Activated T-cell treated with anti-CD3 and anti-CD28 coated beads, Interleukin-2, amount 50 U/mL, for 48 hours (primary cell): ENCODE results near the gene NBEAL2.

Experiments
- DNase-seq, 2 experiments: peaks; one replicate each; pipeline ENCODE4 v3.0.0-alpha.2; 2020

Gene NBEAL2

DNA sequence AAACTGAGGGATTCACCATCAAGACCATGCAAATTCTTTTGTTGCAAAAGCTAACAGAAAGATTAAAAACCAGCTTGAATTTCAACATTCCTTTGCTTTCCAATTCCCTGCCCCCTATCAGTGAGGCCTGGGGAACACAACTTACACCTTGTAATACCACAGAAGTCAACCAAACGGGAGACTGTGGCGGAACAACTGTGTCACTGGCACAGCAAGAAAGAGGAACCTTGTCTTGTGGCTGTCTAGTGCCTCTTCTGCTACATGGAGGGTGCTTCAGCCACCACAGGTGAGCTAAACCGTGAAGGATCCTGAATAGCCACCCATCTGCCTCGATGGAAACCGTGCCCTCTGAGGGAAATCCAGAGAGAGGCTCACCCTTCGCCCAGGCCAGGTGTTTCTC, 14.3 kb upstream of the NBEAL2 start:
- no peak for DNase-seq

GRCh38 chr3:46966811-46967210, 12.7 kb upstream of the NBEAL2 start:
- DNase-seq, result no peak

DNA sequence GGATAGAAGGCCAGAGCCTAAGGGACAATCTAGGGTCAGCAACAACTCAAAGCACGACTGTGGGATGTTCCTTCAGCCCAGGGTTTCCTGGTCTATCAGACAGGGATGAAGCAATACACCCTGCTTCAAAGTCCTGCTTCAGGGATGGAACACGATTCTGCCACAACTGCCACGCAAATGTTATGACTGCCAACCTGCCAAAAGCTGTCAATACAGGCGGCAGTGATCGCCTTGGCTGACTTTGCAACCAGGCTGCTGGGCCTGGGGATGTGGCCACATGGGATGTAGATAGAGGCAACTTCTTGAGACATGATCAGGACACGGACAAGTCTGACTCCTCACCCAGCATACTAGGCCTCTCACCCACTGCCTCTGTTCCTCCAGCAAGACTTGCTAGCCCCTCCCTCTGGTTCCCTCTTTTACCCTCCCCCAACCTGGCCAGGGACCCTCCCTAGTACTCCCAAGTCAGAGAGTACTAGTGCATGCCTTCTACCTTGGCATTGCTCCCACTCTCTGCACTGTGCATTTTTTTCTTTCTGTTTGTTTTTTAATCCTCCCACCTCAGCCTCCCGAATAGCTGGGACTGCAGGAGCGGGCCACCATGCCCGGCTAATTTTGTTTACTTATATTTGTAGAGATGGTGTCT, 10.6 kb upstream of the NBEAL2 start:
- DNase-seq, result no peak

GRCh38 chr3:46970391-46971091, 8.9 kb upstream of the NBEAL2 start:
- DNase-seq, result no peak

DNA sequence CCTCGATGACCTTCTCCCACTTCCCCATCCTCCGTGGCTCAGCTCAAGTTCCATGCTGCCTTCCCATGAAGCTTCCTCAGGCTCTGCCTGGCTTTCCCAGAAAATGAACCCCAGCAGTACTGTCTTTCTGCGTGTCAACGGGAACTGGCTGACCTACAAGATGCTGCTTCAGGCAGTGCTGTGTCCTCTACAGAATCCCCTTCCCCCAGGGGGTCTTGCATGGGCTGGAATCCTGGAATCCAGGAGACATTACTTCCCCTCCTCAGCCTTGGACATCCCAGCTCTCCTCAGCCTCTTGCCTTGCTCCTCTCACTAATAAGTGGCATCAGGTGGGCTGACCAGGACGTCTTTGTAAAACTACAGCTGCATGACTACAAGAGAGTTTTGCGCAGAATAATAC, 8.3 kb upstream of the NBEAL2 start:
- DNase-seq, result no peak

DNA sequence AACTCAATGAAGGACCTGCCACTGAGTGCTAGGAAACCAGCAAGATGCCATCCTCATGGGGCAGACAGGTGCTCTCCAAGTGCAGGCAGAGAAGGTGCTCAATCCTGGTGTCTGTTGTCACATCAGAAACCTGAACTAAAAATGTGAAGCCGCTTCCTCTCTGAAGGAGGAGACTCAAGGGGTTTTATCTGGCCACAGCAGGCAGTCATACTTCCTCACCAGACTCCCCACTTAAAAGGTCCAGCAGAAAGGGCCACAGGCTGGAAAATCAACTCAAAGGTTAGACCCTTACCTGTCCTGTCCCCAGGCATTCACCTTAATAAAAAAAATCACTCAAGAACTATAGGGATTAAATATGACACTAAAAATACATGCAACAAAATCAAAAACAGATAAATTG, 7.7 kb upstream of the NBEAL2 start:
- no peak for DNase-seq

GRCh38 chr3:46972396-46972795, 7.1 kb upstream of the NBEAL2 start:
- no peak for DNase-seq

DNA sequence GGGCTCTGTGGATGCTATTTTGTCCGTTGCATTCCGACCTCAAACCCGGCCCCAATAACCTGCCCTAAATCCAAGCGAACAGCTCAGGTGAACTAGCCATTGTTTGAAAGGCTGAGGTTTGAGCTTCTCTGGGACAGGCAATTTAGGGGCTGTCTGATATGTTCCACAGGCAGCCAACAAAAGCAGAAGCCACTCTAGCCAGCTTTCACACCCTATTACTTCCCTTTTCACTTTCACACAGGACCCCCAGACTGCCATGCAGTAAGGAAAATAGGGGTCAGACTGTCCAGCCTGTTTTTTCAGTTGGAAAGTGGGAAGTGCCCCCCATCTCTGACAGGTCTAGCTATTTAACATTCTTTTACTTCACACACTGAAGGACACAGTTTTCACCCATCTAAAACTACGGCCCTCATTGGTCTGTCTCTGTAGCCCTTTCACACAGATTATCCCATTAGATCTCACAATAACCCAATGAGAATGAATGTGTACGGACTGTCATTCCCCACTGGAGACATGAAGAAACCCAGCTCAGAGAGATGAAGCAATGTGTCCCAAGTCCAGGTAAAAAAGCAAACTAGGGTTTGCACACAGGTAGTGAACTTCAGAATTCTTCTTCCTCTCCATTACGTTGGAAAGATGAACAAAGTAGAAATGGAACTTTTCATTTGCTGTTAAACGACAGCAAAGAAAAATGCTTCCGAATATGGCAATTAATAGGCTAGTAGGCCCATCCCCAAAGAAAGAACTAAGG, 4.9 kb upstream of the NBEAL2 start:
- no peak for DNase-seq

GRCh38 chr3:46976326-46977190, 2.9 kb upstream of the NBEAL2 start, which contains the start of gene CCDC12:
CCDC12 (minus strand) TSS chr3:46976745; CDS start chr3:46976732, 13 bp downstream.
- DNase-seq, result peak; percentile 93 to 94

DNA sequence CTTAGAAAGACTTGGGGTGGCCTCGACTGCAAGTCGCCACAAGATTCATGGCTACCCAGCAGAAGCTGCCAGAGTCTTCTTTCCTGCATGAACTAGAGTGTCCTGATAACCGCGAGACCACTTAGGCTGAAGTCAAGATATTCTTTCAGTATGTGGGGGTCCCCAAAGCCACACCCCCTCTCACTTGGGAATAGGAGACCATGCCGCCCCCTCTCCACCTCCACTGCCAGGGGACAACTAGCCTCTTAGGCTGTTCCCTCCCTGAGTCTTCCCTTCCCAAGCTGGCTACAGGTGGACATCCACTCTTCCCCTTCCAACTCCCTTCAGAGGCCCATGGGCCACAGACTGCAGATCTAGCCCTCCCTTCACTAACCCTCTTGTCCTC, 1.7 kb upstream of the NBEAL2 start:
- DNase-seq, result no peak

DNA sequence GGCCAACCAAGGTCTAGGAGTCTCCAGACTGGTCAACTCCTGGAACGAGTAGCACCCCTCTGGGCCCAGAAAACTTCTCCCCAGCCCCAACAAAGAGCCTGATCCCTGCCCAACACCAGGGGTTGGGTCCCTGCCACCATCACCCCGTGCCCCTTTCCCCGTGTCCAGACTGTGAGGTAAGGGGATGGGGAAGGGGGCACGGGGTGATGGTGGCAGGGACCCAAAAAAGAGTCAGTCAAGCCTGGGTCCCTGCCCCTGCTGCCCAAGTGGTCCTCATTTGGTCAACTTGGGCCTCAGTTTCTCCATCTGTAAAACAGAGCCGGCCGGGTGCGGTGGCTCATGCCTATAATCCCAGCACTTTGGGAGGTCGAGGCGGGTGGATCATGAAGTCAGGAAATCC, 1.1 kb upstream of the NBEAL2 start:
- DNase-seq, result no peak

DNA sequence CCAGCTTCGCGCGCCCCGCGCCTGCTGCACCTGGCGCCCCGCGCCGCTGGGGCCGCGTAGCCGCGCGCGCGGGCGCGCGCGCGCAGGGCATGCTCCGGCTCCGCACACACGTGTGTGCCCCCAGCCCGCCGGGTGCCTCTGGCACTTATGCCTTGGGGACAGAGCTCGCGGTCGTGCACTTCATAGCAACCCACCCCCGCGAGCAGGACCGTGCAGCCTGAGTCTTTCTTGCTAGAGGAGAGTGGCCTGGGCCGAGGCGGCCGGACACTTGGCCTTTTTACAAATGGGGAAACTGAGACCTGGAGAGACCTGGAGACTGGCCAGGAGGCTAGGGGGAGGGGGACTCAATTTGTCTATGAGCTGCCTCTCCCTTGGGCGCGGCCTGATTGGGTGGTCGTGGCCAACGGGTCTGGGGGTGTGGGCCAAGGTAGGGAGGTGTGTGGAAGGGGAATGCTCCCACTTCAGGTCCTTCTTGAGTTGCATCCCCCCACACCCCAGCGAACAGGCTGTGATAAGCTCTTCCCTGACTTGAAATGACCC, 562 bp downstream of the NBEAL2 start:
- DNase-seq, result no peak

DNA sequence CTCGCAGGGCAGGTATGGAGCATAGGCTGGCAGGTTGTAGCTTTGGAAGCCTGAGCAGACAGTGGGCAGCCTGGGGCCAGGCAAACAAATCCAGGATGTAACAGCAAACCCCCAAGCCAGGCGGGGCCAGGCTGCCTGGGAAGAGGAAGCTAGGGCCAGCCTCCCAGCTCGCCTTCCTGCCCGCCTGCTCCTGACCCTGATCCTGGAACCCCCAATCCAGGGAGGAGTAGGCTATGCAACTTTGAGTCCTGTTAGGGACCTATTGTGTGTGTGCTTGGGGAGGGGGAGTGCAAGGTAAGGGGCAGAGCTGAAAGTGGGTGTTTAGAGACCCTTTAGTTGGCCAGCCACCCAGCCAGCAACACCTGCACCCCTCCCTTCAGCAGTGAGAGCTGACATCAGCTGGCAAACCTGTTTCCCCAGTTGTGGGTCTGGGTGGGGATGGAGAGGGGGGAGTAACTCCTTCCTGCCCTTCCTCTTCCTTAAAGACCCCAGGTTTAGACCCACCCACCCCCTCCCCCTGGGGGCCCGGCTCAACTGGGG, 2.5 kb downstream of the NBEAL2 start:
- DNase-seq, result no peak

DNA sequence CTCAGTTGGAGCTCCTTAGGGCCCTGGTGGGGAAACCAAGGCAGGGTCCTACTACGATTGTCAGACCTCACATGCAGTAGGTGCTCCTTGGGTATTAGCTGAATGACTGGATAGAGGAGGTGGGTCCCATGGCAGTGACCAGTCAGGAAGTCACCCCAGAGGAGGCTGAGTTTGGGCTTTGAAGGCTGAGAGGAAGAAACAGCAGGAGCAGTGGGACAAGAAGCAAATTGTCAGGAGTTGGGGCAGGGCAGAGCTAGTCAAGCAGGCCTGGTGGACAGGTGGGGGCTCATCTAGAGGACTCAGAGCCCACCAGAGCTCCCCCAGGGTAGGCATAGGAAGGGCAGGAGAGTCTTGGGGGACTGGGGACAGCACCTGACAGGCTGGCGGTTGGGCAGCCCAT, 3.1 kb downstream of the NBEAL2 start:
- no peak for DNase-seq

DNA sequence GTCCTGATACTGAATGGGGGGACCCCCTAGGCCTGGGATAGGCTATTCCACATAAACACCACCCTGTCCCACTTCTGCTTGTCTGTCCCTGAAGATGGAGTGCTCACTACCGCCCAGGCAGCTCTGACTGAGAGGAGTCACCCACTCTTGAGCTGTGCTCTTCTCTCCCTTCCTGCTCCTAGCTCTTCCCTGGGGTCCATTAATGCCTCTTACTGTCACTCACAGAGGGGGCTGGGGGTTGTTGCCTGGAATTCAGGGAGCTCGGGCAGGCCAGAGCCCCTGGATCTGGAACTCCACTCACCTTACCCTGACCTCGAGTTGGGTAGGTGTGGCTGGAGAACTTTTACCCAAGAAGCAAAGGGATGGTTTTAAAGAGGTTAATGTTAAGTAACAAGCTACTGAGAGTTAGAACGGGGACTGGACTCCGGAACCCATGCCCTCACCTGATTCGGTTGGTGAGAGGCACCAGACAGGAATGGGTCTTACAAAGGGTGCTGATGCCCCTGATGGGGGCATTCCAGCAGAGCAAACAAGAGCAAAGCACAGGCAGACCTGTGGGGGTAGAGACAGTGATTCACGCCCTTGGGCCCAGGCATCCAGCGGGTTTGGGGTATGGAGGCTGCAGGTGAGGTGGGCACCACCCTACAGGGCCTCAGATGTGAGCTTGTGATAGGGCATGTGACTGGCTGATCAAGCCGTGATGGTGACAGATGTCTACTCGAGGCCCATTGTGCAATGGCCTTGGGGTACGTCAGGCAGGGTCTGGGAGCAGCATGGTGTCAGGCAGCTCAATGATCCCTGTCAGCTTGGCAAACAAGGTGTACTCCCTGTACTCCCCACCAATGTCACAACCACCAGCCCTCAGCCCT, 5.4 kb downstream of the NBEAL2 start:
- DNase-seq, result no peak

- no peak for DNase-seq
These were observed 6.1 kb downstream of the NBEAL2 start for GRCh38 chr3:46985588-46985987.

DNA sequence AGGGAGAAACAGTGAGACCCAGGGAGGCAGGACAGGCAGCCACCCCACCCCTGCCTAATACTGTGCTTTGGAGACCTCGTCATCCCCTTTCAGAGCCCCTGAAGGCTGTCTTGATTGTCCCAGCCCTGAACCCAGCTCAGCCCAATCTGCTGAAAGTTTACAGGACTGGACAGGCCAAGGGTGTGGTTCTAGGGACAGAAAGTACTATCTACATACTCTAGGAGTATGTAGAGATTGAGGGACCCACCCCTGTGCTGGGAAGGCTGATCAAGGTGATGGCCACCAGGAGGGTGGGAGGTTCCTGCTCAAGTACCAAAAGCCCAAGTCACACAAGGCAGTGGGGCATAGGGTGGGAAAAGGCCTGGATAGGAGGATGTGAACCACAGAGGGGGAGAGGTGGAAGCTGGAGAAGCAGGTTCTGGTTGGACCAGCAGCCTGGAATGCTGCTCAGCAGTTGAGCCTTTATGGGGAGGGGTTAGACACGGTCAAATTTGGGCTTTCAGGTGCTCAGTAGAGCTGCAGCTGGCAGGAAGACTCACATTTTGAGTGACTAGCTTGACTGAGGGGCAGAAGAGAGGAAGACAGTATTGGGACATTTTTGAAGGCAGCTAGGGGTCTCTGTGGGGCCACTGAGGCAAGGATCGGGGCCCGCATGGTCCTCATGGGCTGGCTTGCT, 6.7 kb downstream of the NBEAL2 start:
- no peak for DNase-seq

- no peak for DNase-seq
These were observed 7.4 kb downstream of the NBEAL2 start for GRCh38 chr3:46986782-46987310.

DNA sequence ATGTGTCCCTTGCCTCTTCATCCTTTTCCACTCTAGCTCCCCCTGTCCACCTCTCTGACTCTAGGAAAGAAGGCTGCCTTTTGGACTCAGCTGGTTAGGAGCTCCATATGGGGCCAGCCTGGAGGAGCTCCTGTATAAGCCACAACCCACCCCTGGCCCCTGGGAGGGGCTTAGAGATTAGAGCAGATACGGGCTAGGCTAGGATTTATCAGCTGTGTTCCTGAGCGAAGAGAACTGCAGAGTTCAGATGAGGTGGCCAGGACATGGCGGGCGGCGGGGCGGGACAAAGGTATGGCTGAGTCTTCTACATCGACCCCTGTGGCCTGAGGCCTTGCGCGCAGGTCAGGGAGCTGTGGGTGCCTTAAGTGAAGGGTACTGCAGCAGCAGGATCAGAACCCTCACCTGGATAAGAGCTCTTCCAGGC, 7.9 kb downstream of the NBEAL2 start:
- DNase-seq, result no peak

GRCh38 chr3:46987743-46988401, 8.4 kb downstream of the NBEAL2 start:
- DNase-seq, result peak; percentile 86 to 91
